SU-DHL-6 (cell line): ENCODE measurements around the gene SF3B3.

ENCODE experiments used
- H2AFZ ChIP-seq: fragments of 200-600 bp; sonication (generic); 2 replicates; pipeline ENCODE4 v1.6.1; 2014; ENCODE audit warnings: low read depth, mild to moderate bottlenecking, moderate library complexity, mixed read lengths, antibody characterized with exemption, low read length; ENCODE audit not compliant: severe bottlenecking
- H3F3A ChIP-seq: fragments of 200-600 bp; shearing (Covaris generic); 2 replicates; pipeline ENCODE4 v1.6.0; 2016; ENCODE audit warnings: antibody characterized with exemption, mild to moderate bottlenecking; ENCODE audit not compliant: insufficient read depth
- H3K27ac ChIP-seq: fragments of 200-600 bp; sonication (generic); 2 replicates; pipeline ENCODE4 v1.5.1; 2016; ENCODE audit warnings: low read depth, mild to moderate bottlenecking, low read length, moderate library complexity, mixed read lengths
- H3K27me3 ChIP-seq: fragments of 200-600 bp; sonication (generic), shearing (Covaris generic); 2 replicates; pipeline ENCODE4 v1.6.0; 2014; ENCODE audit warnings: mild to moderate bottlenecking, low read length
- H3K36me3 ChIP-seq: fragments of 200-600 bp; sonication (generic); 2 replicates; pipeline ENCODE4 v1.6.1; 2014; ENCODE audit warnings: mild to moderate bottlenecking, low read length, mixed read lengths
- H3K4me2 ChIP-seq: fragments of 300-600, 200-600 bp; shearing (Covaris generic), sonication (generic); 2 replicates; pipeline ENCODE4 v1.6.0; 2014; ENCODE audit warnings: low read length, low read depth, mild to moderate bottlenecking; ENCODE audit not compliant: poor library complexity, severe bottlenecking
- H3K4me3 ChIP-seq: fragments of 200-600 bp; sonication (generic); 2 replicates; pipeline ENCODE4 v1.5.1; 2014; ENCODE audit warnings: antibody characterized with exemption, low read length, mild to moderate bottlenecking, mixed read lengths; ENCODE audit not compliant: insufficient read depth, poor library complexity, severe bottlenecking
- H3K79me2 ChIP-seq: fragments of 200-600 bp; sonication (generic); 2 replicates; pipeline ENCODE4 v1.6.1; 2014; ENCODE audit warnings: mild to moderate bottlenecking, low read length, moderate library complexity; ENCODE audit not compliant: insufficient read depth
- H3K9ac ChIP-seq: fragments of 200-600 bp; sonication (generic); 2 replicates; pipeline ENCODE4 v1.7.0; 2014; ENCODE audit warnings: mild to moderate bottlenecking, low read length
- H3K9me2 ChIP-seq: fragments of 200-600 bp; sonication (generic); replicated peaks from 2 replicates; pipeline ENCODE4 v1.6.1; 2014; ENCODE audit warnings: low read length; ENCODE audit not compliant: insufficient read depth
- H3K9me3 ChIP-seq: fragments of 200-600 bp; sonication (generic); 2 replicates; pipeline ENCODE4 v1.6.1; 2014; ENCODE audit warnings: low read length, mixed read lengths; ENCODE audit not compliant: insufficient read depth
- H4K20me1 ChIP-seq: fragments of 200-600 bp; sonication (generic); 2 replicates; pipeline ENCODE4 v1.6.1; 2014; ENCODE audit warnings: low read depth, mild to moderate bottlenecking, antibody characterized with exemption, low read length, moderate library complexity, mixed read lengths
- EZH2phosphoT487 ChIP-seq: fragments of 200-600 bp; sonication (generic), shearing (Covaris generic); conservative IDR thresholded peaks from 2 replicates; pipeline ENCODE4 v1.6.1; 2018; ENCODE audit warnings: mild to moderate bottlenecking, antibody characterized with exemption, low read length, moderate library complexity, mixed read lengths
- TF ChIP-seq, protein P1 (sequence below): fragments of 200-600 bp; sonication (generic); IDR thresholded peaks from one replicate; pipeline ENCODE4 v1.5.1; 2017; ENCODE audit warnings: antibody characterized with exemption, mild to moderate bottlenecking, low read length, moderate library complexity; ENCODE audit not compliant: insufficient read depth, poor library complexity, severe bottlenecking

Gene SF3B3

DNA sequence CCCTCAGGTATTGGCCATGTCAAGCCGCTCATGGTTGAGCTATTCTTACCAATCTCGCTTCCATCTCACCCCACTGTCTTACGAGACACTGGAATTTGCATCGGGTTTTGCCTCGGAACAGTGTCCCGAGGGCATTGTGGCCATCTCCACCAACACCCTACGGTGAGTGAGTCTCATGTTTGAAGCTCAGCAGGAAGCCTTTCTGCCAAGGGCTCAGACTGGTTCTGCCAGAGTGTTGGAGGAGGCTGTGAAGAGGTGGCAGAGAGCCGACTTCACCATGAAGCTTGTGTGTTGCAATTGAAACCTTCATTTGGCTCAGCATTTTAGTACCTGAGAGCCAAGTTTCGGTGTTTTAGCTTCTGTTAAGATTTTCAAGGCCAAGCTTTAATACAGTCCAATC lies 38.0 kb downstream of the SF3B3 start:
- Histone ChIP-seq H3K79me2 (peaks cover 12% of the 10 kb centered on the region; the same call in 1 of the 2 replicates), H3K27me3 (no peaks in the 10 kb centered on the region), H3K9me2 (no peaks in the 10 kb centered on the region), H3K36me3 (peaks cover 72% of the 10 kb centered on the region), H3K4me2 (no peak overlapping the region), H3K4me3 (no peak overlapping the region), H3K27ac (no peak overlapping the region), H4K20me1 (peaks cover 22% of the 10 kb centered on the region), H3K9me3 (no peaks in the 10 kb centered on the region), H2AFZ (no peak overlapping the region), H3F3A (peaks cover 17% of the 10 kb centered on the region; the same call in 1 of the 2 replicates), H3K9ac (no peak overlapping the region)
- TF ChIP-seq, protein P1, sequence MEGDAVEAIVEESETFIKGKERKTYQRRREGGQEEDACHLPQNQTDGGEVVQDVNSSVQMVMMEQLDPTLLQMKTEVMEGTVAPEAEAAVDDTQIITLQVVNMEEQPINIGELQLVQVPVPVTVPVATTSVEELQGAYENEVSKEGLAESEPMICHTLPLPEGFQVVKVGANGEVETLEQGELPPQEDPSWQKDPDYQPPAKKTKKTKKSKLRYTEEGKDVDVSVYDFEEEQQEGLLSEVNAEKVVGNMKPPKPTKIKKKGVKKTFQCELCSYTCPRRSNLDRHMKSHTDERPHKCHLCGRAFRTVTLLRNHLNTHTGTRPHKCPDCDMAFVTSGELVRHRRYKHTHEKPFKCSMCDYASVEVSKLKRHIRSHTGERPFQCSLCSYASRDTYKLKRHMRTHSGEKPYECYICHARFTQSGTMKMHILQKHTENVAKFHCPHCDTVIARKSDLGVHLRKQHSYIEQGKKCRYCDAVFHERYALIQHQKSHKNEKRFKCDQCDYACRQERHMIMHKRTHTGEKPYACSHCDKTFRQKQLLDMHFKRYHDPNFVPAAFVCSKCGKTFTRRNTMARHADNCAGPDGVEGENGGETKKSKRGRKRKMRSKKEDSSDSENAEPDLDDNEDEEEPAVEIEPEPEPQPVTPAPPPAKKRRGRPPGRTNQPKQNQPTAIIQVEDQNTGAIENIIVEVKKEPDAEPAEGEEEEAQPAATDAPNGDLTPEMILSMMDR, result no peak
- no peak for TF ChIP-seq EZH2phosphoT487

DNA sequence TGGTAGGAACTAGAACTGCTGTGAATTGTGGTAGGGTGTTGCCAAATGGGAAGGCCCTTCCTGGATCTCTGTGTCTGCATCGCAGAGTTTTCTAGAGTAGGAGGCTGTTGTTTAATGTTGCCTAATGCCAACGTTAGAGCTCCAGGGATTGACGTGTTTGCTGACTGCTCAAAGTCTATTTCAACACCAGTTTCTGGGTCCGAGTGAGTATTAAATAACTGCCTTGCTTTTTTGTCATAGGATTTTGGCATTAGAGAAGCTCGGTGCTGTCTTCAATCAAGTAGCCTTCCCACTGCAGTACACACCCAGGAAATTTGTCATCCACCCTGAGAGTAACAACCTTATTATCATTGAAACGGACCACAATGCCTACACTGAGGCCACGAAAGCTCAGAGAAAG lies 40.0 kb downstream of the SF3B3 start:
- no peaks in the 10 kb centered on the region for H3K9me3 ChIP-seq
- no peak for TF ChIP-seq EZH2phosphoT487
- TF ChIP-seq, protein P1, result no peak

DNA sequence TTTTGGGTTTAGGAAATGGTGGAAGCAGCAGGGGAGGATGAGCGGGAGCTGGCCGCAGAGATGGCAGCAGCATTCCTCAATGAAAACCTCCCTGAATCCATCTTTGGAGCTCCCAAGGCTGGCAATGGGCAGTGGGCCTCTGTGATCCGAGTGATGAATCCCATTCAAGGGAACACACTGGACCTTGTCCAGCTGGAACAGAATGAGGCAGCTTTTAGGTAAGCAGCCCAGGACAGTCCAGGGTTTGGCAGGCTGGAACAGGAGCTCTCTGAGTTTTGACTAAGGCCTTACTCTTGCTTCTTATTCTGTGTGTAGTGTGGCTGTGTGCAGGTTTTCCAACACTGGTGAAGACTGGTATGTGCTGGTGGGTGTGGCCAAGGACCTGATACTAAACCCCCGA lies 41.4 kb downstream of the SF3B3 start:
- Histone ChIP-seq H2AFZ (no peak overlapping the region), H3K79me2 (no peaks in the 10 kb centered on the region), H3K9ac (no peak overlapping the region), H3K27ac (no peak overlapping the region), H3K9me2 (no peaks in the 10 kb centered on the region), H3K4me2 (no peak overlapping the region), H3F3A (peaks cover 14% of the 10 kb centered on the region; the same call in 1 of the 2 replicates), H3K27me3 (no peaks in the 10 kb centered on the region), H3K36me3 (peaks cover 67% of the 10 kb centered on the region), H3K4me3 (no peak overlapping the region), H3K9me3 (no peaks in the 10 kb centered on the region), H4K20me1 (peaks cover 9% of the 10 kb centered on the region)
- no peak for TF ChIP-seq EZH2phosphoT487
- TF ChIP-seq, protein P1, result no peak

More for the DNA sequence above, 40.0 kb downstream of the SF3B3 start:
- Histone ChIP-seq H3K27me3 (no peaks in the 10 kb centered on the region), H3K27ac (no peak overlapping the region), H2AFZ (no peak overlapping the region), H3K9ac (no peak overlapping the region), H3K4me2 (no peak overlapping the region), H3K79me2 (no peaks in the 10 kb centered on the region), H3K9me2 (no peaks in the 10 kb centered on the region), H3K4me3 (no peak overlapping the region), H3F3A (peaks cover 11% of the 10 kb centered on the region; the same call in 1 of the 2 replicates), H3K36me3 (peaks cover 66% of the 10 kb centered on the region), H4K20me1 (peaks cover 9% of the 10 kb centered on the region)
